Keratinocyte (primary cell): ENCODE data around the gene EPB41. TPM values are rescaled to one million over a fixed set of nuclear protein-coding genes. Genes with fewer than 3 reads are reported as not detected.

Experiments
- DNase-seq: peaks from one replicate; pipeline ENCODE4 v3.0.0-alpha.2; 2011; ENCODE audit warnings: low read depth, missing footprints, low spot score
- FAIRE-seq: peaks from 2 replicates; lab custom pipeline; 2011; peaks lifted over from hg19 to GRCh38; lab: Jason Lieb, UNC
- H2AFZ ChIP-seq: 2 replicates; pipeline ENCODE4 v1.6.0; 2012; ENCODE audit warnings: low read length, control low read depth, inconsistent platforms; ENCODE audit not compliant: control insufficient read depth
- H3K27ac ChIP-seq: 2 replicates; pipeline ENCODE4 v1.5.1; 2011; ENCODE audit warnings: low read length; ENCODE audit not compliant: control insufficient read depth, insufficient read depth
- H3K27me3 ChIP-seq: 3 replicates; pipeline ENCODE4 v1.6.0; 2011; ENCODE audit warnings: low read length; ENCODE audit not compliant: control insufficient read depth, insufficient read depth; ENCODE audit errors: extremely low read depth
- H3K36me3 ChIP-seq, 2 experiments: 2 replicates in 1 of 2; 3 replicates in 1 of 2; pipeline ENCODE4 v1.5.1; 2011; ENCODE audit warnings: low read length in 2 of 2, mild to moderate bottlenecking in 1 of 2; ENCODE audit not compliant: control insufficient read depth in 2 of 2, insufficient read depth in 2 of 2; ENCODE audit errors: extremely low read depth in 1 of 2
- H3K4me1 ChIP-seq: 3 replicates; pipeline ENCODE4 v1.5.1; 2011; ENCODE audit warnings: low read length; ENCODE audit not compliant: control insufficient read depth, insufficient read depth; ENCODE audit errors: extremely low read depth
- H3K4me2 ChIP-seq: 3 replicates; pipeline ENCODE4 v1.6.0; 2011; ENCODE audit warnings: low read depth, low read length; ENCODE audit not compliant: control insufficient read depth, insufficient read depth; ENCODE audit errors: extremely low read depth
- H3K4me3 ChIP-seq, 3 experiments: fragments of 200-600 bp in 1 of 3; sonication (generic) in 1 of 3; 2 replicates in 2 of 3; 3 replicates in 1 of 3; pipeline ENCODE4 v1.5.1; 2011 to 2016; ENCODE audit warnings: low read length in 3 of 3, mild to moderate bottlenecking in 3 of 3, control low read depth in 2 of 3, inconsistent platforms in 1 of 3, low read depth in 1 of 3, mixed read lengths in 1 of 3, mixed run types in 1 of 3, moderate library complexity in 1 of 3; ENCODE audit not compliant: control insufficient read depth in 2 of 3, insufficient read depth in 2 of 3; ENCODE audit errors: extremely low read depth in 1 of 3
- H3K79me2 ChIP-seq: 2 replicates; pipeline ENCODE4 v1.6.0; 2012; ENCODE audit warnings: low read length; ENCODE audit not compliant: control insufficient read depth, insufficient read depth
- H3K9ac ChIP-seq: 3 replicates; pipeline ENCODE4 v1.6.0; 2011; ENCODE audit warnings: low read length; ENCODE audit not compliant: control insufficient read depth, insufficient read depth; ENCODE audit errors: extremely low read depth
- H3K9me1 ChIP-seq: 3 replicates; pipeline ENCODE4 v1.6.0; 2011; ENCODE audit warnings: low read length; ENCODE audit not compliant: control insufficient read depth, insufficient read depth; ENCODE audit errors: extremely low read depth
- H3K9me3 ChIP-seq: 2 replicates; pipeline ENCODE4 v1.5.1; 2012; ENCODE audit warnings: low read depth, low read length; ENCODE audit not compliant: control insufficient read depth
- H4K20me1 ChIP-seq: 3 replicates; pipeline ENCODE4 v1.6.0; 2011; ENCODE audit warnings: low read length; ENCODE audit not compliant: control insufficient read depth, insufficient read depth; ENCODE audit errors: extremely low read depth
- CTCF ChIP-seq, 3 experiments: IDR thresholded peaks in 1 of 3; conservative IDR thresholded peaks in 1 of 3; optimal IDR thresholded peaks in 1 of 3; 2 replicates in 2 of 3; 3 replicates in 1 of 3; pipeline versions ENCODE3 to v1.5.1; 2011; ENCODE audit warnings: low read length in 3 of 3, mild to moderate bottlenecking in 3 of 3, moderate library complexity in 2 of 3, control low read depth in 1 of 3, inconsistent platforms in 1 of 3; ENCODE audit not compliant: insufficient read depth in 2 of 3; ENCODE audit errors: extremely low read depth in 1 of 3
- EZH2 ChIP-seq: IDR thresholded peaks from one replicate; pipeline ENCODE4 v1.6.1; 2012; ENCODE audit warnings: inconsistent platforms, mild to moderate bottlenecking, low read length, moderate library complexity
- dilution Hi-C: fragments of 300-500 bp; cut with MboI; formaldehyde crosslinking; loops from one replicate; pipeline ENCODE4 v1.7.0; 2020; ENCODE audit warnings: low sequenced_read_pairs; ENCODE audit not compliant: extremely low pct_ligation_motif_present
- polyA plus RNA-seq, 5 experiments: library from polyadenylated mRNA; depleted of rRNA in 3 of 5; stranded (reverse) in 3 of 5; stranded (forward) in 1 of 5; unstranded in 1 of 5; fragments of >200 nt; gene quantifications; 1 replicate in 1 of 5; 2 replicates in 3 of 5; 3 replicates in 1 of 5; pipeline versions ENCODE4 v1.2.1 to v1.2.3, GENCODE V29; 2011 to 2012; ENCODE audit warnings: missing spikeins in 2 of 5, low read depth in 1 of 5, low replicate concordance in 1 of 5

The EPB41 gene
- polyA plus RNA-seq, 1 donor (not counting 4 experiments of a cell fraction or from before 2014, with no cell fraction given) = 21.1 TPM

- Histone ChIP-seq H3K27ac (no peak overlapping the region), H3K4me1 (no peaks in the 10 kb centered on the region), H2AFZ (no peak overlapping the region), H3K9ac (no peak overlapping the region), H4K20me1 (no peaks in the 10 kb centered on the region), H3K79me2 (no peaks in the 10 kb centered on the region), H3K4me2 (no peak overlapping the region), H3K36me3 (no peaks in the 10 kb centered on the region), H3K9me3 (no peaks in the 10 kb centered on the region), H3K27me3 (no peaks in the 10 kb centered on the region), H3K9me1 (no peaks in the 10 kb centered on the region), H3K4me3 (no peak overlapping the region)
- DNase-seq (no peak), FAIRE-seq (no peak)
- TF ChIP-seq CTCF (optimal IDR thresholded peaks at IDR 0.05 in 1 of 3, IDR thresholded peaks at IDR 0.05 in 1 of 3, conservative IDR thresholded peaks at IDR 0.05 in 1 of 3; ENCODE audit: extremely low read depth in 1 of 3, insufficient read depth in 2 of 3, low read length in 3 of 3) (no peak), EZH2 (no peak)
- dilution Hi-C loops = no loop called here
Measured at GRCh38 chr1:29081201-29081600, 166.8 kb downstream of the EPB41 start.

- Histone ChIP-seq H3K27ac (no peak overlapping the region), H3K4me3 (no peak overlapping the region), H3K9me3 (no peaks in the 10 kb centered on the region), H2AFZ (no peak overlapping the region), H3K27me3 (no peaks in the 10 kb centered on the region), H3K9me1 (no peaks in the 10 kb centered on the region), H4K20me1 (no peaks in the 10 kb centered on the region), H3K4me2 (no peak overlapping the region), H3K4me1 (no peaks in the 10 kb centered on the region), H3K79me2 (no peaks in the 10 kb centered on the region), H3K9ac (no peak overlapping the region), H3K36me3 (no peaks in the 10 kb centered on the region)
- dilution Hi-C loops = no loop called here
- TF ChIP-seq CTCF (optimal IDR thresholded peaks at IDR 0.05 in 1 of 3, IDR thresholded peaks at IDR 0.05 in 1 of 3, conservative IDR thresholded peaks at IDR 0.05 in 1 of 3; ENCODE audit: extremely low read depth in 1 of 3, insufficient read depth in 2 of 3, low read length in 3 of 3) = no peak
- TF ChIP-seq EZH2 = no peak
- no peak for DNase-seq
- no peak for FAIRE-seq
Measured at GRCh38 chr1:29082519-29082918, 168.2 kb downstream of the EPB41 start.
